GM19372 (cell line): ENCODE results near the gene FOXF1.

ENCODE experiments used
- ATAC-seq: cut with Tn5 transposase; IDR thresholded peaks from one replicate; pipeline ENCODE4 v1.9.1; 2021; ENCODE audit warnings: mild to moderate bottlenecking, low read depth, moderate library complexity; ENCODE audit not compliant: unreplicated experiment

The FOXF1 gene

GRCh38 chr16:86531641-86532525, 21.6 kb downstream of the FOXF1 start:
- ATAC-seq: no peak

- ATAC-seq: no peak
Measured at GRCh38 chr16:86532526-86532815, 22.1 kb downstream of the FOXF1 start.

GRCh38 chr16:86533076-86533475, 22.7 kb downstream of the FOXF1 start:
- ATAC-seq: no peak

DNA sequence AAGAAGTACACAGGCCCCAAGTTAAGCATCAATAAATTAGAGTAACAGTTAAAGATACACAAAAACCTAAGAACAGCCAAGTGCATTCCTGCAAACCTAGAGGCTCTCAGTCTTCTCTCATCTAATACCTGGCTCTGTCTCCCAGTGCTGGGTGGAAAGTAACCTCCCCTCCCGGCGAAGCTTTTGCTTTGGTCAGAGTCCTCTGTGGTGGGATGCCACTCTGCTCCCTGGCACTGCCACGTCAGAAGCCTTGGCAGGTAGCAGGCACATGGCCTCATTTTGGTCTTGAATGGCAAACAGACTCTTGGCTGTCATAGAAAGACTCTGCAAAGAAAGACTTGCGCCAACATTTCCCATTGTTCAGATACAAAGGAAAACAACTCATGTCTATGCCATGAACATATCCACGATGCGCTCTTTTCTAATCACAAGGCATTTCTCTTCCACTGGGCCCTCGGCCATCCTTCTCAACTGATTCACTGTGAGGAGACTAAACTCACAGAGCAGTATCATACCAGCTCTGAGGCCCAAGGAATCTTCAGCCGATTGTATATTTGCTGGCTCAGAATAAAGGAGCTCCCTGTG, 23.5 kb downstream of the FOXF1 start:
- no peak for ATAC-seq

DNA sequence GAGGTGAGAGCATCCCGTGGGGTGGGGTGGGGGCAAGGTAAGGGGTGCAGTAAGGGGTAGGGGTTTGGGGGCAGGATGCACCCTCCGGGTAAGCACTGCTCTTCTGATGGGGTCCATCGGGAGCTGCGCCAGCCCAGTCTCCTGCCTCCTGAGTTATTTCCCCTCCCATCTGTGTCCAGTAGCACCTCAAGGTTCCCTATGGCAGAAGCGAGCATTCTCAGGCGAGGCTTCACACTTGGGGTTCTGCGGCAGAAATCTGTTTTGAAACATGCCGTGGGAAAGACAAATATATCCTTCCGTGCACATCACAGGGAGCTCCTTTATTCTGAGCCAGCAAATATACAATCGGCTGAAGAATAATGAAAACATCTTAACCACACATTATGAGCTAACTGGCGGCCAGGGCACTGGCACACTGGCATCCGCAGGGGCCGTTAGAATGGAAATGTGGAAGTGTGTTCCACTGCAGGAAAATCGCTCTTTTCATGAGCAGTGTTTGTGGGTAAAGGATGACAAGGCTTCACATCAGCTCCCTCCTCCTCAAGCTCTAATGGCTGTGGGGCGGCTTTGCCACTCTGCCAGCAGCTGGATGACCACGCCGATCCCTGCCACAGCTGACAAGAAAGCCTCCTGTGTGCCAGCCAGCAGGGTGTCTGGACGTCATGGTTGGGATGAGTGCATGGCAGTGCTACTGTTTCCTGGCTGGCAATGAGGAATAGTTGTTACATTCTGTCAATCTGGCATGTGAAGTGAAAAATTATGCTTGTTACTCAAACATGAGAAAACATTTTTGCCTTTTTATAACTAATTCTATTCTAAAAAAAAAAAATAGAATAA, 24.7 kb downstream of the FOXF1 start:
- ATAC-seq: no peak

DNA sequence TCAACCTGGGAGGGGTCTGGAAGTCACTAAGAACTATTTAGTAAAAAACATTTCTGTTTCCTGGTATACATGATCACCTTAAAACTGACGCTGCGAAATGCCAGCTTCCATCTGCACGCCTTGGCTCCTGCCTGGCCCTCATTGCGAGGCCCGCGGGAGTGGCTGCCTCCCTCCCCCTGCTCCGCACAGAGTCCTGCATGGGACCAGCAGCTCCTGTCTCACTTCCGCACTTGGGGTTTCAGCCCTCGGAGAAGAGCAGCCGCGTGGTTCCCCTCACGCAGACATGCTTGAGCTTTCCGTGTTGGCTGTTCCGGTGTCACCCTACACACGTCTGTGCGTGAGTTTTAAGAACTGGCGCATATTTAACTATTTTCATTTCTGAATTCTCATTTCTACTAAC, 26.3 kb downstream of the FOXF1 start:
- ATAC-seq: no peak

DNA sequence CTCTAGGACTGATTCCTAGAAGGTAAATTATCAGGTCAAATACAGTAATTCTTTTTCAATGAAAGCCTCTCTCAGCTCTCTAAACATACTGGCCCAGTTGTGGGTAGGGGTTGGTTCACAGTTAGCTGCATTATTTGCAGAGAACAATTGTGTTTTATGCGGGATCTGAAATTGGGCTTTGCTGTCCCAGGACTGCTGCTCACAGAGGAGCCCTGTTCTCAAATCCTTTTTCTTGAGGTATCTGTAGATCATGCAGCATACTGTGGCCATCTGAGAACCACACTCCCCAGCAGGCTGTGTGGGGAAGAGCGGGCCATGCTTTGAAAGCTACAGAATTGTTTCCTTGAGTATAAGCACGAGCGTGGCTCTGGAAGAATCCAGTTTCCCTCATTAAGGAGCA, 27.2 kb downstream of the FOXF1 start:
- no peak for ATAC-seq

DNA sequence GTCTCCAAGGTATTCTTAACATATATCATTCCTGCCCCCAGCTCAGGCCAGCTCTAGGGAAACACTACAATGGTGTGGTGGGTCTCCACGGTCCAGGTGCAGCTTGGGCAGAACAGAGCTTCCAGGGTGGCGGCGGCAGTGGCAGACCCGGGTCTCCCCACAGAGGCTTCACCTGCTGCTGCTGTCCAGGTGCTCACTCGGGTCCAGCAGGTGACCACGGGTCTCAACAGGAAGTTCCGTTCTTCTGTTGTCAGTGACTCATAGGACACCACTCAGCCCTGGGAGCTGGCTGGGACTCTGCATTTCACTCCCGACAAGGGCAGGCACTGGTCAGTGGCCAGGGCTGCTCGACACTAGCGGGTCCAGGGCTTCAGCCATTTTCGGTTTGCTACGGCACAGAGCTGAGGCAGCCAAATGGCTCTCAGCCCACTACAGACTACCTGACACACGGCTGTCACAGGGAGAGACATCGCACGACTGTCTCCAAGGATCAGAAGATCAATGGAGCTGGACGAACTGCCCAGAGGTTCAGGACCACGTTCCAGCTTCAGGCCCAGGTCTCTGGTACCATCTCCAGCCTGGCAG, 28.0 kb downstream of the FOXF1 start:
- ATAC-seq: no peak

DNA sequence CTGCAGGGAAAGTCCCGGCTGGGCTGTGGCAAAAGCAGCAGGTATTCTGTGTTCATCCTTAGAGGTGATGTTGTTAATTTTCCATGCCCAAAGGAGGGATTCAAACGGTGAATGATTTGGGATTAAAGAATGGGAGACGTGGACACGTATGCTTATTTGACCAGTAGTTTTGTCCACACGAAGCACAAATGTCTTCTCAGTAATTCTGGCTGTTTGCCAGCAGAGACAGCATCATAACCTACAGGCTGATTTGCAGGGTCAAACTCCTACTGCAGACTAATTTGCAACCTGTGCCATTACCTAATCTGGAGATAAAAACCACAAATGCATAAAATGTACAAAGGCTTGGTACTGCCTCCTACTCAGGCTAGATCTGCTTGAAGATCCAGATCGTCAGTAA, 30.6 kb downstream of the FOXF1 start:
- ATAC-seq: no peak

- no peak for ATAC-seq
Measured at GRCh38 chr16:86541560-86541959, 31.2 kb downstream of the FOXF1 start.

DNA sequence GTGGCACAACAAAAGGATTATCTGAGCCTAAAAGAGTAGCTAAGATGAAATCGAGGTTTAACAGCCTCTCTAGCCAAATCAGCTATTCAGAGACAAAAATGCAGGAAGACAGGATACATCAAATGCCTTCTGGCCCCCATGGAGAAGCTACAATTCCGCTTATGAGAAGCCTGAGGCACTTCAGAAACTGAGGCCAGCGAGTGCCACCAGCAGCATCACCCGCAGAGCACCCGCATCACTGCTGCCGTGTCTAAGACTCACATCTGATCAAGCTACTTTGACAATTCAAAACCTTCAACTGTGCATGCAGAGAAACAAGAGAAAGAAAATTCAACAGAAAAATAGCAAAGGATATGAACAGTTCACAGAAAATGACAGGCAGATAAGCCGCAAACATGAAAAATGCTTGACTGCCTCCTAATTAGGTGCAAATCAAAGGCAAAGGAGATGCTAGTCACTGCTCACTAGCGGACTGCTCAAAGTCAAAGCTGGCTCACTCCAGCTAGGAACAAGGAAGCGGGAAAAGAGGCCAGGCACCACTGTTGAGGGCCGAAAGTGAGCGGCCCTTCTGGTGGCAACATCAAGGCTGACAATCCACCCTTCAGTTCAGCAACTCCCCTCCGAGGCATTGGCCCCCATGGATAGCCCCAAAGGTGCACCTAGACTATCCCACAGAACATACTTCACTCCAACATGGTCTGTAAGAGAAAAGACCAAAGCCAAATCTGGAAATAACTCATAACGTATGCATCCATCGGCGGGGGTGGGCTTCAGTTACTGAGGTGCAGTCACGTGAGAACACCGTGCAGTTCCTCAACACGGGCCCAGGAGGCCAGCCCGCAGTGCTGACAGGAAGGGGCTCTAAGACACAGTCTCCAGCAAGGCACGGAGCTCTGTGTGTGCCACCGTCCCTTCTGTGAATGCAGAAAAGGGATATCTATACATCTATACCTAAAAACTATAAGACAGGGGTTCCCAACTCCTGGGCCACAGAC, 32.7 kb downstream of the FOXF1 start:
- no peak for ATAC-seq

DNA sequence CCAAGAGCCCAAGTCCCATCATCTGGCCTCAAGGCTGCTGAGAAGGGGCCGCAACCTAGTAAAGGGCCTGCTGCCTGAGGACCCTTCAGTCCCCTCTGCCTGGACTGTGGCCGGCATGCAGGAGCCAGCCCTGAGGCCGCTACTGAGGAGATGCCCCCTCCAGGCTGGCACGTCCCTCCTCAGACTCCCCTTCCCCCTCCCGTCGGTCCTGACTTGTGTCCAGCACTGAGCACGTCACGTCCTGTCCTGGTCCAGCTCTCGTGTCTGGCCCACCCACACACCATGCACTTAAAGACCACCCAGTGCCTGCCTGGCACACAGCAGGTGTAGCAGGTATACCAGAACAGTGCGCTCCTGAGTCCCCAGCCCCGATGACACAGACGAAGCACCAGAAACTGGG, 35.2 kb downstream of the FOXF1 start:
- ATAC-seq: no peak

- ATAC-seq: no peak
Measured at GRCh38 chr16:86545954-86546637, 35.8 kb downstream of the FOXF1 start.

DNA sequence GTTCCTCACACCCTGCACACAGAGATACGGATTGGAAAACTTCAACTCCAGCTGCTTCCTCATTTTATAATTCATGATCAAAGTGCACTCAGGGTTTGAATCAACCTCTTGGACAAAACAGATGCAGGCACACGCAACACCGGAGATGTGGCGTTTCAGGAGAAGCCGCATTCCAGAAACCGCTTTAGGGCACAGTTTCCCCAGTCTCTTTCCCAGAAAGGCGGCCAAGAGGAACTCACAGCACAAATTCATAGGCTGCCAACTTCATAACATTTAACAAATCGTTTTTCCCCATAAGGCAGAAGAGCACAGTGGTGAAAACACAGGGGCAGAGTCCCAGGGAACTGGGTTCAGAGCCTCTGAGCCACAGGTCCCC, 36.3 kb downstream of the FOXF1 start:
- ATAC-seq: no peak

- no peak for ATAC-seq
Measured at GRCh38 chr16:86547286-86547685, 37.0 kb downstream of the FOXF1 start.

DNA sequence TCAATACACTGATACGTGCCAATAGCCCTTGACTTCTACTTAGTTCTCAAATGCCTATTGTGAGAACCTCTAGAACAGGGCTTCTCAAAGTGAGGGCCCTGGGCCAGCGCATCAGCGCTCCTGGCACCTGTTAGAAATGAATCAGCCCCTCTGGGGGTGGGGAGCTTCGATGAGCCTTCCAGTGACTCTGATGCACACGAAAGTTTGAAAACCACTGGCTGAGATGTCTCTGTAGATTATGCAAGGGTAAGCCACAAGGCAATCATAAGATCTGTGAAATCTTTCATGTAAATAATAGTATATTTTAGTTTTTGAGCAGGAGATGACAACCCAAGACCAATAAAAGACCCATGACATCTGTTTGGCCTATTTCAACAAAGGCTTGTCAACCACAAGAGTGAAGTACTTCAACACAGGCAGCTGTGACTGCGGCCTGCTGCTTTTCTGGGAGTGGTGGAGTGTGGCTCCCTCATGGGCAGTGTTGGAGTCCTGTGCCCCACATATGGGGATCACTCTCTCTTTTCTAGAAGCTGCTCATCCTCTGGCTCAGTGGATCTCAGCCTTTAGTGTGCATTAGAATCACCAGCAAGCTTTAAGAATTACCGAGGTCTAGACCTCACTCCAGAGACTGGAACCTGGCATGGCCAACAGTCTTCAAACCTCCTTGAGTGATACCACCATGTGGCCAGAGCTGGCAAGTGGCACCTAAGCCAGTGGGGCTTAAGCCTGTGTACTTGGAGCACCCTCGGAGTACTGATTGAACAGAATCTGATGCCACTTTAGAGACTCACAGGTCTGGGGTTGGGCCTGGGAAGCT, 39.0 kb downstream of the FOXF1 start:
- ATAC-seq: no peak

GRCh38 chr16:86549893-86550190, 39.5 kb downstream of the FOXF1 start:
- ATAC-seq: no peak

DNA sequence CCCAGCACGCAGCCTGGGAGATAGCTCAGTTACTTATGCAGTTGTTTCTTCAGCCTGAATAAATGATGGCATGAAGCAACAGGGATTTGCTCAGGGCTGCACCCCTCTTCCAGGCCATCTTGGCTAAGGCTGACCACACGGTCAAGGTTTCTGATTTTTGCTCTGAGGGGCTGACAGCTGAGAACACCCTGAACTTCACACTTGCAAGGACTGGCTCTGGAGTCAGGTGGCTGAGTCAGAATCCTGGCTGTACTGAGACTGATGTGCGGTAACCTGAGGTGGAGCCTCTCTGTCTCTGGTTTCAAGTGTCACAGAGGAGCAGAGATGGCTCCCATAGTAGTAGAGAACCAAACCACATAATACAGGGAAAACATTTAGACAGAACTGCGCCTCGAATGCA, 40.0 kb downstream of the FOXF1 start:
- ATAC-seq: no peak

DNA sequence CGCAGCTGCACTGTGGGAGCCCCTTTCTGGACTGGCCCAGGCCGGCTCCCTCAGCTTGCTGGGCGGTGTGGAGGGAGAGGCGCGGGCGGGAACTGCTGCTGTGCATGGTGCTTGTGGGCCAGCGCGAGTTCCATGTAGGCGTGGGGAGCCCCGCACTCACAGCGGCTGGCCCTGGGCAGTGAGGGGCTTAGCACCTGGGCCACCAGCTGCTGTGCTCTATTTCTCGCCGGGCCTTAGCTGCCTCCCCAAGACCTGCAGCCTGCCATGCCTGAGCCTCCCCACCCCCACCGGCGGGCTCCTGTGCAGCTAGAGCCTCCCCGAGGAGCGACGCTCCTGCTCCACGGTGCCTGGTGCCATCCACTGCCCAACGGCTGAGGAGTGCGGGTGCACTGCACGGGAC, 43.0 kb downstream of the FOXF1 start:
- ATAC-seq: no peak
